HCT116 (cell line): ENCODE results near the gene TJAP1. TPM values are rescaled to one million over a fixed set of nuclear protein-coding genes. Genes with fewer than 3 reads are reported as not detected.

ENCODE experiments used
- ATAC-seq: fragments of 200-7000 bp; cut with Tn5 transposase; 2 replicates; pipeline ENCODE4 v1.9.1; 2020; ENCODE audit warnings: mild to moderate bottlenecking, moderate library complexity
- BruUV-seq: library from RNA; stranded (reverse); fragments of 400-500 nt; replicated peaks from 2 replicates; lab custom pipeline; 2021; lab: Mats Ljungman, UMichigan
- CTCF ChIA-PET: fragments of 300-600 bp; sonication (Branson Sonifier 250); formaldehyde crosslinking; loops from one replicate; lab custom pipeline; 2021; ENCODE audit warnings: antibody characterized with exemption; lab: Charles Lee
- POLR2A ChIA-PET: fragments of 300-600, 350-600 bp; sonication (Branson Sonifier 250); formaldehyde crosslinking; loops from one replicate; lab custom pipeline; 2021; ENCODE audit warnings: antibody characterized with exemption; lab: Charles Lee
- RAD21 ChIA-PET, 2 experiments: fragments of 300-600 bp; sonication (Branson Sonifier 250); formaldehyde crosslinking; loops; one replicate each; lab custom pipeline; 2023; ENCODE audit warnings: low total read pairs in 2 of 2; ENCODE audit not compliant: uncharacterized antibody in 2 of 2, unreplicated experiment in 2 of 2, low non-redundant PET in 1 of 2; lab: Charles Lee
- DNase-seq: peaks from one replicate; pipeline ENCODE4 v3.0.0-alpha.2; 2010; ENCODE audit warnings: low read depth, low spot score
- H2AFZ ChIP-seq: fragments of 200-600 bp; shearing (Covaris generic), sonication (generic); 2 replicates; pipeline ENCODE4 v1.6.1; 2017; ENCODE audit warnings: low read depth, mixed run types, mixed read lengths, antibody characterized with exemption, low read length; ENCODE audit not compliant: poor library complexity, severe bottlenecking
- H3K27ac ChIP-seq: 2 replicates; pipeline ENCODE4 v1.5.1; 2012; ENCODE audit warnings: low read depth, low read length
- H3K27me3 ChIP-seq: fragments of 200-600 bp; sonication (generic); 2 replicates; pipeline ENCODE4 v1.6.1; 2016; ENCODE audit warnings: mixed run types, low read length, mixed read lengths; ENCODE audit not compliant: insufficient read depth
- H3K36me3 ChIP-seq, 2 experiments: fragments of 200-500 bp in 1 of 2; fragments of 200-600 bp in 1 of 2; sonication (Bioruptor generic) in 1 of 2; sonication (generic) in 1 of 2; 2 replicates each; pipeline versions ENCODE4 v1.5.1 to v1.6.1; 2014 to 2016; ENCODE audit warnings: low read length in 2 of 2, inconsistent platforms in 1 of 2, mixed read lengths in 1 of 2, mixed run types in 1 of 2; ENCODE audit not compliant: insufficient read depth in 2 of 2, control insufficient read depth in 1 of 2
- H3K4me1 ChIP-seq, 2 experiments: fragments of 200-600 bp in 1 of 2; sonication (generic) in 1 of 2; 2 replicates each; pipeline versions ENCODE4 v1.5.1 to v1.6.1; 2012 to 2017; ENCODE audit warnings: low read length in 2 of 2, inconsistent platforms in 1 of 2, mild to moderate bottlenecking in 1 of 2, mixed read lengths in 1 of 2, mixed run types in 1 of 2, moderate library complexity in 1 of 2; ENCODE audit not compliant: insufficient read depth in 2 of 2, control insufficient read depth in 1 of 2
- H3K4me2 ChIP-seq: fragments of 200-600 bp; sonication (generic); 2 replicates; pipeline ENCODE4 v1.6.1; 2017; ENCODE audit warnings: mixed run types, low read length, mixed read lengths
- H3K4me3 ChIP-seq, 2 experiments: fragments of 200-600 bp in 1 of 2; sonication (generic) in 1 of 2; replicated peaks in 1 of 2; 2 replicates each; pipeline ENCODE4 v1.5.1; 2011 to 2016; ENCODE audit warnings: low read length in 2 of 2, control low read depth in 1 of 2, low read depth in 1 of 2, mild to moderate bottlenecking in 1 of 2, mixed read lengths in 1 of 2, mixed run types in 1 of 2
- H3K79me2 ChIP-seq: fragments of 200-600 bp; sonication (generic); 2 replicates; pipeline ENCODE4 v1.6.1; 2017; ENCODE audit warnings: mild to moderate bottlenecking, mixed run types, low read length, moderate library complexity, mixed read lengths; ENCODE audit not compliant: insufficient read depth
- H3K9ac ChIP-seq: fragments of 200-600 bp; sonication (generic); 2 replicates; pipeline ENCODE4 v1.6.1; 2016; ENCODE audit warnings: low read length, mixed read lengths
- H3K9me2 ChIP-seq: fragments of 200-600 bp; sonication (generic), shearing (Covaris generic); 2 replicates; pipeline ENCODE4 v1.6.1; 2017; ENCODE audit warnings: mixed run types, mild to moderate bottlenecking, moderate library complexity; ENCODE audit not compliant: insufficient read depth
- H3K9me3 ChIP-seq, 2 experiments: fragments of 200-500 bp in 1 of 2; fragments of 200-600 bp in 1 of 2; sonication (Bioruptor generic) in 1 of 2; sonication (generic) in 1 of 2; 2 replicates each; pipeline ENCODE4 v1.6.1; 2014 to 2017; ENCODE audit warnings: low read length in 2 of 2, mixed read lengths in 2 of 2, inconsistent platforms in 1 of 2, low read depth in 1 of 2, mild to moderate bottlenecking in 1 of 2, mixed run types in 1 of 2, moderate library complexity in 1 of 2; ENCODE audit not compliant: control insufficient read depth in 1 of 2, insufficient read depth in 1 of 2
- H4K20me1 ChIP-seq: fragments of 200-600 bp; sonication (generic), shearing (Covaris generic); 2 replicates; pipeline ENCODE4 v1.6.1; 2017; ENCODE audit warnings: mixed run types, mild to moderate bottlenecking, moderate library complexity; ENCODE audit not compliant: insufficient read depth
- CBX3 ChIP-seq: IDR thresholded peaks from 2 replicates; pipeline ENCODE4 v1.6.1; 2012; ENCODE audit warnings: low read depth
- EGR1 ChIP-seq: IDR thresholded peaks from 2 replicates; pipeline ENCODE4 v1.6.1; 2012; ENCODE audit warnings: low read depth
- ELF1 ChIP-seq: IDR thresholded peaks from 2 replicates; pipeline ENCODE4 v1.6.1; 2012; ENCODE audit warnings: low read depth, borderline replicate concordance
- EZH2 ChIP-seq: fragments of 200-600 bp; sonication (generic); IDR thresholded peaks from 2 replicates; pipeline ENCODE4 v1.6.1; 2017; ENCODE audit warnings: antibody characterized with exemption, mixed run types
- EZH2phosphoT487 ChIP-seq: fragments of 200-600 bp; IDR thresholded peaks from 2 replicates; pipeline ENCODE4 v1.6.1; 2018; ENCODE audit warnings: antibody characterized with exemption, borderline replicate concordance
- POLR2A ChIP-seq: IDR thresholded peaks from 2 replicates; pipeline ENCODE4 v1.7.0; 2011; ENCODE audit warnings: borderline replicate concordance; ENCODE audit not compliant: insufficient read depth, insufficient read length; ENCODE audit errors: extremely low read depth
- POLR2AphosphoS5 ChIP-seq: IDR thresholded peaks from 2 replicates; pipeline ENCODE4 v1.6.1; 2011; ENCODE audit warnings: mild to moderate bottlenecking, low read depth, low read length, moderate library complexity
- RAD21 ChIP-seq: IDR thresholded peaks from 2 replicates; pipeline ENCODE4 v1.6.1; 2012; ENCODE audit warnings: low read depth, mild to moderate bottlenecking
- SIN3A ChIP-seq: IDR thresholded peaks from 2 replicates; pipeline ENCODE4 v1.6.1; 2012; ENCODE audit warnings: low read depth
- TCF7L2 ChIP-seq: IDR thresholded peaks from 2 replicates; pipeline ENCODE4 v1.7.0; 2011; ENCODE audit warnings: borderline replicate concordance, inconsistent platforms; ENCODE audit not compliant: insufficient read depth, insufficient read length; ENCODE audit errors: extremely low read depth
- ZNF274 ChIP-seq: fragments of 200-500 bp; sonication (Bioruptor generic); IDR thresholded peaks from 2 replicates; pipeline ENCODE4 v1.6.1; 2014; ENCODE audit warnings: mild to moderate bottlenecking, low read depth, low read length, inconsistent platforms
- intact Hi-C: fragments of 100-400 bp; cut with micrococcal nuclease; formaldehyde crosslinking; loops from 2 replicates; pipeline ENCODE4 v1.10.0; 2022
- total RNA-seq: library from RNA; stranded (reverse); gene quantifications from one replicate; pipeline ENCODE4 v1.2.1, GENCODE V29; 2021; ENCODE audit not compliant: unreplicated experiment
- TF ChIP-seq, protein P1 (sequence below): IDR thresholded peaks from 2 replicates; pipeline ENCODE4 v1.6.1; 2012
- TF ChIP-seq, protein P2 (sequence below): IDR thresholded peaks from 2 replicates; pipeline ENCODE4 v1.6.1; 2012
- TF ChIP-seq, protein P3 (sequence below), 3 experiments: fragments of 200-600 bp in 1 of 3; sonication (generic) in 1 of 3; IDR thresholded peaks in 2 of 3; conservative IDR thresholded peaks in 1 of 3; 2 replicates each; pipeline ENCODE4 v1.5.1; 2012 to 2017; ENCODE audit warnings: low read depth in 2 of 3, low read length in 2 of 3, antibody characterized with exemption in 1 of 3, borderline replicate concordance in 1 of 3, control low read depth in 1 of 3, mild to moderate bottlenecking in 1 of 3, mixed read lengths in 1 of 3, mixed run types in 1 of 3, moderate library complexity in 1 of 3; ENCODE audit not compliant: insufficient read depth in 1 of 3

The TJAP1 gene
- total RNA-seq, 1 experiment from 2014 or later, result 45.2 TPM

DNA sequence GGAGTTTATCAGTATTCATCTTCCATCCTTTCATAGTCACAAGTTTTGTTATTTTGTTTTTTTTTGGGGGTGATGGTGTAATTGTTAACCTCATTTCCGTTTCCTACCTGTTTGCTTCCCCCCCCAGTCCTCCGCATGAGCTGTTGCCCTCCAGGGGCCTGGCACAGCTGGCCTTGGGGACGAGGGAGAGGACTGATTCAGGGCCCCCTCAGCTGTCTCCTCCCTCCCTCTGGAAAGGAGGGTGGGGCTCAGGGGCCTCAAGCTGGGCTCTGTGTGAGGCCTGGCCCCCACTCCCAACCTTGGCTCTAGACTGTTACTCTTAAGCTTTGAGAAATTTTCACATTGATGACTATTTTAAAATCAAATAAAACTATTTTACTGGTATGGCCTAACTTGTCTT lies 28.8 kb downstream of the TJAP1 start:
- ATAC-seq (no peak), DNase-seq (no peak)
- H3K9me3 ChIP-seq, result no peaks in the 10 kb centered on the region
- H3K4me1 ChIP-seq, result peaks cover 10 to 22% of the 10 kb centered on the region in 2 experiments; a peak in 3 of 4 replicates
- no peak overlapping the region for H3K4me3 ChIP-seq
- BruUV-seq, result no TSS peak
- no peaks in the 10 kb centered on the region for H4K20me1 ChIP-seq
- H3K36me3 ChIP-seq, result peaks cover 8 to 16% of the 10 kb centered on the region in 2 experiments; a peak in 2 of 4 replicates
- no peak overlapping the region for H3K9ac ChIP-seq
- POLR2A ChIA-PET, result interaction anchor here (0.7 kb wide), 1 partner anchor 15 kb away, joined by 3 read pairs; no protein-coding TSS in a partner anchor
- no peaks in the 10 kb centered on the region for H3K79me2 ChIP-seq
- TF ChIP-seq, protein P1, sequence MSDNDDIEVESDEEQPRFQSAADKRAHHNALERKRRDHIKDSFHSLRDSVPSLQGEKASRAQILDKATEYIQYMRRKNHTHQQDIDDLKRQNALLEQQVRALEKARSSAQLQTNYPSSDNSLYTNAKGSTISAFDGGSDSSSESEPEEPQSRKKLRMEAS, result no peak
- TF ChIP-seq RAD21 (no peak), CBX3 (no peak), EZH2 (no peak), ELF1 (no peak), EZH2phosphoT487 (no peak), EGR1 (no peak), TCF7L2 (no peak), POLR2AphosphoS5 (no peak), POLR2A (no peak), ZNF274 (no peak), SIN3A (no peak)
- TF ChIP-seq, protein P2, sequence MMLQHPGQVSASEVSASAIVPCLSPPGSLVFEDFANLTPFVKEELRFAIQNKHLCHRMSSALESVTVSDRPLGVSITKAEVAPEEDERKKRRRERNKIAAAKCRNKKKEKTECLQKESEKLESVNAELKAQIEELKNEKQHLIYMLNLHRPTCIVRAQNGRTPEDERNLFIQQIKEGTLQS, result no peak
- TF ChIP-seq, protein P3, sequence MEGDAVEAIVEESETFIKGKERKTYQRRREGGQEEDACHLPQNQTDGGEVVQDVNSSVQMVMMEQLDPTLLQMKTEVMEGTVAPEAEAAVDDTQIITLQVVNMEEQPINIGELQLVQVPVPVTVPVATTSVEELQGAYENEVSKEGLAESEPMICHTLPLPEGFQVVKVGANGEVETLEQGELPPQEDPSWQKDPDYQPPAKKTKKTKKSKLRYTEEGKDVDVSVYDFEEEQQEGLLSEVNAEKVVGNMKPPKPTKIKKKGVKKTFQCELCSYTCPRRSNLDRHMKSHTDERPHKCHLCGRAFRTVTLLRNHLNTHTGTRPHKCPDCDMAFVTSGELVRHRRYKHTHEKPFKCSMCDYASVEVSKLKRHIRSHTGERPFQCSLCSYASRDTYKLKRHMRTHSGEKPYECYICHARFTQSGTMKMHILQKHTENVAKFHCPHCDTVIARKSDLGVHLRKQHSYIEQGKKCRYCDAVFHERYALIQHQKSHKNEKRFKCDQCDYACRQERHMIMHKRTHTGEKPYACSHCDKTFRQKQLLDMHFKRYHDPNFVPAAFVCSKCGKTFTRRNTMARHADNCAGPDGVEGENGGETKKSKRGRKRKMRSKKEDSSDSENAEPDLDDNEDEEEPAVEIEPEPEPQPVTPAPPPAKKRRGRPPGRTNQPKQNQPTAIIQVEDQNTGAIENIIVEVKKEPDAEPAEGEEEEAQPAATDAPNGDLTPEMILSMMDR (IDR thresholded peaks at IDR 0.05 in 2 of 3, conservative IDR thresholded peaks at IDR 0.05 in 1 of 3; ENCODE audit: borderline replicate concordance in 1 of 3, insufficient read depth in 1 of 3, low read depth in 2 of 3, low read length in 2 of 3), result no peak
- intact Hi-C loops, result loop anchor here (1.0 to 10.0 kb wide), 4 partner anchors 51 to 277 kb away; partner anchors contain the start of genes DLK2, DNPH1 and ZNF318
- no peak overlapping the region for H2AFZ ChIP-seq
- no peak overlapping the region for H3K4me2 ChIP-seq
- no peaks in the 10 kb centered on the region for H3K27me3 ChIP-seq
- RAD21 ChIA-PET, result no interaction called here
- no peak overlapping the region for H3K27ac ChIP-seq
- CTCF ChIA-PET, result interaction anchor here (0.7 to 3.8 kb wide), 10 partner anchors 10 to 277 kb away, joined by 3 to 31 read pairs (median 7); partner anchors contain the start of genes DLK2, DNPH1, POLR1C and YIPF3
- H3K9me2 ChIP-seq, result no peaks in the 10 kb centered on the region
